Type B pancreatic cell (in vitro differentiated cells): ENCODE measurements around the gene C8A. TPM values are rescaled to one million over a fixed set of nuclear protein-coding genes. Genes with fewer than 3 reads are reported as not detected.

ENCODE experiments used
- DNase-seq: peaks from one replicate; pipeline ENCODE4 v3.0.0; 2021; ENCODE audit warnings: mixed read lengths; ENCODE audit not compliant: unreplicated experiment; ENCODE audit errors: extremely low spot score
- H3K27ac Mint-ChIP-seq: 2 replicates; pipeline ENCODE4 v1.8.0; 2021; ENCODE audit warnings: mild to moderate bottlenecking, mixed read lengths
- H3K27me3 Mint-ChIP-seq: 2 replicates; pipeline ENCODE4 v1.8.0; 2021; ENCODE audit warnings: mixed read lengths
- H3K36me3 Mint-ChIP-seq: 2 replicates; pipeline ENCODE4 v1.8.0; 2021; ENCODE audit warnings: mixed read lengths
- H3K4me1 Mint-ChIP-seq: one replicate; pipeline ENCODE4 v1.8.0; 2021; ENCODE audit warnings: mixed read lengths; ENCODE audit not compliant: unreplicated experiment
- H3K4me3 Mint-ChIP-seq: 2 replicates; pipeline ENCODE4 v1.8.0; 2021; ENCODE audit warnings: mild to moderate bottlenecking, mixed read lengths
- H3K9me3 Mint-ChIP-seq: 2 replicates; pipeline ENCODE4 v1.8.0; 2021; ENCODE audit warnings: mixed read lengths
- CTCF ChIP-seq: fragments of 200-600 bp; sonication (generic); conservative IDR thresholded peaks from 2 replicates; pipeline ENCODE4 v1.5.0; 2021; ENCODE audit warnings: antibody characterized with exemption, mild to moderate bottlenecking
- total RNA-seq: library from RNA; stranded (reverse); gene quantifications from 2 replicates; pipeline ENCODE4 v1.2.1, GENCODE V29; 2021; ENCODE audit warnings: low replicate concordance

Gene C8A
- total RNA-seq, 1 donor from 2014 or later, result 0.46 TPM

DNA sequence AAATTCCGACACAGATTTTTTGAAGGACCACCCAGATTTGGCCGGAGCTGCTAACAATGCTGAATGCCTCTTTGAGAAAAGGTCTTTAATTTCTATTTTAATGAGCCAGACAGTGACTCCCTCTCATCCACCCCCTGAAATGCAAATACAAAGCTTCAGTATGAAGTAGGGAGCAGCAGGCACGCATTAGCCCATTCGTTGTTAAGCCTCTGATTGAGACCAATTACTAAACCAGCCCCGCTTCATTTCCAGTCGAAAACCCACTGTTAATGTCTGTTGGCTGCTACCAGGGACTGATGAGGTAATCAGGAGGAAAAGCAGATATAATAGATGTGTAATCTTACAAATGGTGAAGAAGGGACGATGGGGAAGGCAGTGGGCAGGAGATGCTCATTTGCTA lies 4.8 kb upstream of the C8A start:
- Mint-ChIP-seq H3K9me3 (no peaks in the 10 kb centered on the region), H3K4me3 (no peak overlapping the region), H3K27me3 (peaks cover 7% of the 10 kb centered on the region), H3K36me3 (no peaks in the 10 kb centered on the region), H3K27ac (no peak overlapping the region), H3K4me1 (peaks cover 11% of the 10 kb centered on the region)
- no peak for DNase-seq
- TF ChIP-seq CTCF, result no peak

DNA sequence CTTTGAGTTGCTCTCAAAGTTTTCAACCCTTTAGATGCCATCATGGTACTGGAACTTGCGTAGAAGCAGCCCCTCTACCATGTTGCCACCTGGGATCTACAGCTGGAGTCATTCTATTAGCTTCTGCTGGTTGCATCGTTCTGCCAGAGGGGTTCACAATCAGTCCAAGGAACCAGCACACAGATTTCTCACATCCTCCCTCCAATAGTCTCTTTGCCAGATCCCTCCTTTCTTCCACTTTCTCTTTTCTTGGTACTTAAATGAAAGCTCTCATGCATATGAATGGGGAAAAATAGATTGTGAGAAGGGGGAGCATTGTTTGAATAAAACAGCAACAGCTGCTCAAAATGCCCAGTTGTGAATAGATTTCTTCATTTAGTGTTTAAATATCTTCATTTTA lies 4.2 kb upstream of the C8A start:
- peaks cover 11% of the 10 kb centered on the region for H3K4me1 Mint-ChIP-seq
- no peak for TF ChIP-seq CTCF
- no peak for DNase-seq
- H3K27me3 Mint-ChIP-seq, result peaks cover 3% of the 10 kb centered on the region
- no peaks in the 10 kb centered on the region for H3K9me3 Mint-ChIP-seq
- no peaks in the 10 kb centered on the region for H3K36me3 Mint-ChIP-seq
- no peak overlapping the region for H3K27ac Mint-ChIP-seq
- no peak overlapping the region for H3K4me3 Mint-ChIP-seq

- Mint-ChIP-seq H3K9me3 (no peaks in the 10 kb centered on the region), H3K36me3 (no peaks in the 10 kb centered on the region), H3K4me3 (no peak overlapping the region), H3K27me3 (peaks cover 3% of the 10 kb centered on the region), H3K27ac (no peak overlapping the region), H3K4me1 (peaks cover 12% of the 10 kb centered on the region)
- DNase-seq, result no peak
- no peak for TF ChIP-seq CTCF
Measured at GRCh38 chr1:56850922-56851321, 3.7 kb upstream of the C8A start.

GRCh38 chr1:56852476-56852875 lies 2.1 kb upstream of the C8A start:
- Mint-ChIP-seq H3K36me3 (no peaks in the 10 kb centered on the region), H3K9me3 (no peaks in the 10 kb centered on the region), H3K4me3 (no peak overlapping the region), H3K4me1 (peaks cover 12% of the 10 kb centered on the region), H3K27ac (no peak overlapping the region), H3K27me3 (peaks cover 3% of the 10 kb centered on the region)
- TF ChIP-seq CTCF, result no peak
- no peak for DNase-seq

GRCh38 chr1:56855190-56855589 lies 593 bp downstream of the C8A start:
- TF ChIP-seq CTCF, result no peak
- H3K4me3 Mint-ChIP-seq, result no peak overlapping the region

GRCh38 chr1:56856186-56856585 lies 1.6 kb downstream of the C8A start:
- H3K27me3 Mint-ChIP-seq, result peaks cover 3% of the 10 kb centered on the region
- H3K9me3 Mint-ChIP-seq, result peaks cover 4% of the 10 kb centered on the region
- H3K36me3 Mint-ChIP-seq, result no peaks in the 10 kb centered on the region
- no peak overlapping the region for H3K4me3 Mint-ChIP-seq
- no peak for TF ChIP-seq CTCF
- H3K27ac Mint-ChIP-seq, result no peak overlapping the region
- H3K4me1 Mint-ChIP-seq, result peaks cover 8% of the 10 kb centered on the region
- DNase-seq, result no peak

More at GRCh38 chr1:56855190-56855589, 593 bp downstream of the C8A start:
- H3K4me1 Mint-ChIP-seq, result peaks cover 12% of the 10 kb centered on the region
- no peak for DNase-seq
- H3K27me3 Mint-ChIP-seq, result no peaks in the 10 kb centered on the region
- no peaks in the 10 kb centered on the region for H3K9me3 Mint-ChIP-seq
- H3K36me3 Mint-ChIP-seq, result no peaks in the 10 kb centered on the region
- H3K27ac Mint-ChIP-seq, result no peak overlapping the region
